Activated CD8-positive, alpha-beta memory T cell treated with anti-CD3 and anti-CD28 coated beads, Interleukin-2, amount 50 U/mL, for 48 hours (primary cell): Measurements from ENCODE around the gene SCARF2.
"Not testable (repeated sequence)": the region's sequence is repeated elsewhere in the genome, so short reads cannot be mapped to it uniquely, and the experiment has no call there.

Source experiments
- DNase-seq: peaks from one replicate; pipeline ENCODE4 v3.0.0-alpha.2; 2020

Gene SCARF2

GRCh38 chr22:20427104-20427944 is 10.3 kb downstream of the SCARF2 start:
- no peak for DNase-seq

- no peak for DNase-seq
These were observed 11.4 kb downstream of the SCARF2 start for GRCh38 chr22:20426259-20426615.

- DNase-seq: no peak
These were observed 11.9 kb downstream of the SCARF2 start for GRCh38 chr22:20425566-20426258.

GRCh38 chr22:20424932-20425565 is 12.6 kb downstream of the SCARF2 start:
- no peak for DNase-seq

GRCh38 chr22:20424568-20424931 is 13.1 kb downstream of the SCARF2 start:
- no peak for DNase-seq

GRCh38 chr22:20423906-20424551 is 13.6 kb downstream of the SCARF2 start:
- DNase-seq: no peak

GRCh38 chr22:20423008-20423905 is 14.4 kb downstream of the SCARF2 start:
- no peak for DNase-seq

GRCh38 chr22:20422271-20423007 is 15.2 kb downstream of the SCARF2 start:
- no peak for DNase-seq

GRCh38 chr22:20421507-20421874 is 16.1 kb downstream of the SCARF2 start:
- DNase-seq: no peak

- DNase-seq: no peak
These were observed 17.3 kb downstream of the SCARF2 start for GRCh38 chr22:20420157-20420842.

- DNase-seq: no peak
These were observed 18.0 kb downstream of the SCARF2 start for GRCh38 chr22:20419664-20419951.

- peak; percentile 86 for DNase-seq
These were observed 19.3 kb downstream of the SCARF2 start for GRCh38 chr22:20418211-20418788.

GRCh38 chr22:20415699-20416098 is 21.9 kb downstream of the SCARF2 start:
- DNase-seq: not testable (repeated sequence)

GRCh38 chr22:20415241-20415640 is 22.4 kb downstream of the SCARF2 start:
- DNase-seq: not testable (repeated sequence)

- DNase-seq: no peak
These were observed 23.2 kb downstream of the SCARF2 start for GRCh38 chr22:20414450-20414849.

- DNase-seq: no peak
These were observed 23.6 kb downstream of the SCARF2 start for GRCh38 chr22:20414059-20414440.

GRCh38 chr22:20413217-20414058 is 24.2 kb downstream of the SCARF2 start:
- DNase-seq: no peak

GRCh38 chr22:20412474-20413216 is 25.0 kb downstream of the SCARF2 start:
- DNase-seq: no peak

GRCh38 chr22:20409385-20409784 is 28.2 kb downstream of the SCARF2 start:
- DNase-seq: not testable (repeated sequence)
